Measurements from ENCODE around the gene ROBO2.

The ROBO2 gene

DNA sequence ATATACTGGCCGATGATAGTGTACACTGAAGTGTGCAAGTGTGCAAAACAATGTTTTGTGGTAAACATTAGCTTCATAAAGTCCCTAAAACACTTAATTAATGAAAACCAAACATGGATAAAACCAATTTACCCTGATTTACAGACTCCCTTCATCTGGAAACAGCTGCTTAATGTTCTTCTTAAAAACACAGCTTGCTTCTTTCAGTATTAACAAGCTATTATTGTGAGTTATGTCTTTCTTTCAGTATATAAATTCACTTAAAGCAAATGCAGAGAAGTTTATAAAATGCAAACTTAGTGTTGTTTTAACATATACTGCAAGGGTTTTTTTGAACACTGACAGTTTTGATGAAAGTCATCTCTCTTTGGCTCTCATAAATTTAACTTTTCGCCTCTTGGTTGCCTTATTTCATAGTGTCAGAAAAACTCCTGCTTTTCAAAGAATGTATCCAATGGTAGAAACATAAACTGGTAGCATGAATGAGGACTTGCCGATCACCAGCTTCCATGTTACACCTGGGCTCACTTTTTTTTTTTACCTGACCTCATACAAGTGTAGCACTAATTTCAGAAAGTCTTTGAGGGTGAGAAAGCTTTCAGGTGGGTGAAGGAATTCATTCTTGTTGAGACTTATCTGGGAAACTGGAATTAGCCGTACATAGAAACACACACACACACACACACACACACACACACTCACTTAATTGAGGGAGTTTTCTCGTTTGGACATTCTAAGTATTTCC, 532.2 kb downstream of the ROBO2 start:
- DNase-seq (ENCODE audit: low spot score) = no peak

DNA sequence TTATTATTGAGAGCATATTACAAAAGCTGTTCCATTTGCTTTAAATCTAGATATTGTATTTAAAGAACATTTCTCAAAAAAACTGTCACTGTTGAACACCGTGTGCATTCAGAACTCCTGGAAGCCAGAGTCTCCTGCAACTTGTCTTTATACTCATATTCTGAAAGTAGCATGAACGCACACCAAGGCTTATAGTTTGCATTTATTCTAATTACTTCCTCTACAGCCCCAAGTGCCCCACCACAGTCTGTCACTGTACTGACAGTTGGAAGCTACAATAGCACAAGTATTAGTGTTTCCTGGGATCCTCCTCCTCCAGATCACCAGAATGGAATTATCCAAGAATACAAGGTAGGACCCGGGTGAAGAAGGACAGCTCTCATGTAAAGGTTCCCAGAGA, 537.4 kb downstream of the ROBO2 start:
- no peak for DNase-seq (ENCODE audit: low spot score)

DNA sequence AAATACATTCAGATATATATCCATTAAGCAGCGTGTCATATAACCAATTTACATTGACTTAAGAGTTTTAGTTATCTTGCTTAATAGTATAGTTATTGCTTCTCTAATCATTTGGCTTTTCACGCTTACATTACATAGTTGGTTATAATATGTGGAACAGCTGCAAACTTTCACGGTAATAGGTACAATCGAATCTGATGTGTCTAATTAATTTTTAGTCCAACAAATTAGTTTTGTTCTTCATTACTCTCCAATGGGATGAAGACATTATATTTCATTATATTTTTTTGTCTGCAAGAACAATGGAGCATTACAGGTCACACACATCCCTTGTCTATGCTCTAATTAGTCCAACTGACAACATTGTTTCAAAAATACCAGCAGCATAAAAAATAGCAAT, 546.3 kb downstream of the ROBO2 start:
- no peak for DNase-seq (ENCODE audit: low spot score)

DNA sequence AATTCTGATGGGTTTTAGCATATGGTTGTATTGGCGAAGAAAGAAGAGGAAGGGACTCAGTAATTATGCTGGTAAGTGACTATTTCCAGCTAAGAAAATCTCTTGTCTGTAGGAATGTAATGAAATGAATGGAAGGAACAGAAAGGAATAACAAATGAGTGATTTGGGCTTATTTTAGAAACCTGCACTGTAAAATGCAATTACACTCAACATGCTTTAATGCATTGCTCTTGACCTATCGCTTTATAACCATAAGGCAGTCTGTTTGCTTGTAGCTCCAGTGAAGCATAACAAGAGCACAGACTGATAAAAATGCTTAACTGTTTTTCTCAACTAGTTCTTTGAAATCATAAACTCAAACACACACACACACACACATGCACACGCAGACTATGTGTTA, 549.0 kb downstream of the ROBO2 start:
- no peak for DNase-seq (ENCODE audit: low spot score)

DNA sequence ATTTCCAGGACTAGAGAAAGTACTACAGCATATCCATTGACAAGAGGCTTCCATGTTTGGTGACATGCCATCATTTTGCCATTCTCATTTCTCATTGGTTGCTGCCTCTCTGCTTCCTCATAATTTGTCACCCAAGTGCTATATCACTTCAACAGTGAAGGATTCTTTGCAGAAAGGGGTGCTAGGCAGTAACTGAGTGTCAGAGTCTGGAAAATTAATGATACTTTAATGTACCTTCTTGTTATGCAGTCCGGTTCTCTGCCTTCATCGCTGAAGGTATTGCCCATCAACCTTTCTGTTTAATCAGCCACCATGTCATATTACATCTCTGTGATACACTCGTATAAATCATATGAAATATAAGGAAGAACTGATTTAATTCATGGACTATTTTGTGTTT, 550.3 kb downstream of the ROBO2 start:
- DNase-seq (ENCODE audit: low spot score) = no peak

DNA sequence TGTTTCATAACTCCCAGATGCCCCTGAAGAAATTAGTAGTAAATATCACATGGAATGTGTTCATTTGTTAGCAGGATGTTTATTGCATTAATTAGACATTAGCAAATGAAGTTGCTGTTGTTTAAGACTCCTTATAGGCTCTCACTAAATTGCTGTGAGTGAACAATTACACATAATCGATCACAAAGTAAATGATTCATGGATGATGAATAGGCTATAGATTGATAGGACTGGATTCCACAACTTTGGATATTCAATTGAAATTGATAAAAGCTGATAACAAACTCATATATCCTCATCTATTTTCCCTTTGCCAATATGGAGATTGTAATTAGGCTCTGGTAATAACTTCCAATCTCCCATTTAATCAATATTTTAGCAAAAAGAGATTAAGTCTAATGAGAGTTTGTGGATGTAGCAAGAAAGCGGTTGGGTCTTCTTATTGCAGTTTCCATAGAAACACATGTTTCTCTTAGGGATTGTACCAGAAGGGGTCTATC, 555.5 kb downstream of the ROBO2 start:
- DNase-seq (ENCODE audit: low spot score) = no peak

DNA sequence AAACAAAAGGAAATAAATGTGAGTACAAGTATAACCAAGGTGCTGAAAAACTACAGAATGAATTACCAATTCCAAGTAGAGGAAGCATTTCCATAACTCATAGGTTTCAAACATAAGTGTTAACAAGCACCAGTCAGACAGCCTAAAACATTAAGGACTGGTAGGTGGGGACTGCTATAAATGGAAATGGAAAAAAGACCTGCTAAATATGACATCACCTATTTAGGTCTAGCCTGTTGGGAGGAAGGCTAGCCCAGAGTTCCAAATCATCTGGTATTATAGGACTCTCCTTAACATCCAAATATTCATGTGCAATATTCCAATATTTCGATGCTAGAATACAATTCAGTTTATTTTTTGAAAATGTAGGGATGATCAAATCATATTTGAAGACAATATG, 560.0 kb downstream of the ROBO2 start:
- no peak for DNase-seq (ENCODE audit: low spot score)

DNA sequence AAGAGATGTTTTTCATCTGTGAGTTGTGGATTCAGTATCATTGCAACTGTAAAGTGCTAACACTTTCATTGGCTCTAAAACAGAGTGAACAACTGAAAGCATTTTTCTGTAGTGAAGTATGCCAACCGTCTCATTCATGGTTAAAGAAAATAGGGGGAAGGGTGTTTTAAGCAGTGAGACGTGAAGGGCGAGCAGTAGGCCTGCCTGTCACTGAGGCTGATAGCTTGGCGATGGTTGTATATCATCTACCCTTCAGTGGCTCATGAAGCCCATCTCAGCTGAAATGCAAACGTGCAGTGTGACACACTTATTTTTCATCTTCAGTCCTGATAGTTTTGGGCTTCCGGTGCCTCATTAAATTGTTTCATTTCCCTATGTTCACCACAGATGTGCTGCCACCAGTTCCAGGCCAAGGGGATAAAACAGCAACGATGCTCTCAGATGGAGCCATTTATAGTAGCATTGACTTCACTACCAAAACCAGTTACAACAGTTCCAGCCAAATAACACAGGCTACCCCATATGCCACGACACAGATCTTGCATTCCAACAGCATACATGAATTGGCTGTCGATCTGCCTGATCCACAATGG, 562.0 kb downstream of the ROBO2 start:
- DNase-seq (ENCODE audit: low spot score) = no peak

DNA sequence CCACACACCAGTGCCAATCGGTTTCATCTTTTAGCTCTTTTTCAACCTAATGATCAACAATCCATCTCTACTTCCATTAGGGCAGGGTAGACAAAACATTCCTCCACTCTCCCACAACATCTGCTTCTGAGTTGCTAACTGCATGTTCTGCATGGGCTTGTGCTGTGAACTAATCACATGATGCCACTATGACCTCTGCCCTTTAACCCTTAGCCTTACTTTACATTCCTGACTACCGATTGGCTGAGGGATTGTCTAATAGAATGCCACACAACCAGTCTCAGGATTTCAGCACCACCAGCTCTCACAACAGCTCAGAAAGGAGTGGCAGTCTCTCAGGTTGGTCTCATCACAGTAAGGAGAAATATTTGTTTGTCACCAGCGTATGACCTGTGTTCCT, 562.8 kb downstream of the ROBO2 start:
- no peak for DNase-seq (ENCODE audit: low spot score)

DNA sequence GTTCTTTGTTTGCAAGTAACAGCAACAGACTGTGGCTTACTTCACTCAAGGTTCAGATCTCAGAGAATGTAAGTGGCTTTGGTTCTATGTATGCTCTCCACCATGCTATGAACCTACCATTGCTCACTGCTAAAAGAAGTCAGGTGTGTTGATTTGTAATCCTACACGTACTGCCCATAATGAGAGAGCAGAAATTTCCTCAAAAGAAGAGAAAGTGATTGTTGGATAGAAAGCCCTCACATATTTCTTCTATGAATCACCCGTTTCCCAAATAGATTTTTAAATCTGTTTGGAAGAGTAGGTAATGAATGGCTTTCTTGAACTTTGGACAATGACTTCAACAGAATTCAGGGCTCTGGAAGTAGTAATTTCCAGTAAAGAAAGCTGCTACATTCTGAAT, 565.4 kb downstream of the ROBO2 start:
- DNase-seq (ENCODE audit: low spot score) = no peak

DNA sequence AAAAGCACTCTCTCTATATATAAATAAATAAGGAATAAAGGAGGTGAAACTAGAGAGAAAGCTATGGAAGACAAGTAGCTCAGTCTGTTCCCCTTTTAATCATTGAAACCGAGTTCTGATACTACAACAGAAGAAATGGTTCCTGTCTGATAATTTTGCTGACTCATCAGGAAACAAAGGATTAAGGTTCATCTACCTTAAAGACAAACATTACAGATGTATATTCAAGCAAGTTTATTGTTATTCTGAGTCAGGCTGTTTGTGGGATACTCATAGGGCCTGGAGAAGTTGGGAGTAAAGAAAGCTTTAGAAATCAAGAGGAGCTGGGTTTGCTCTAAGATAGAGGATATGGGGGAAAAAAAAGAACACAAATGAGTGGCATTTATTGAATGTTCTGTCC, 566.0 kb downstream of the ROBO2 start:
- no peak for DNase-seq (ENCODE audit: low spot score)

DNA sequence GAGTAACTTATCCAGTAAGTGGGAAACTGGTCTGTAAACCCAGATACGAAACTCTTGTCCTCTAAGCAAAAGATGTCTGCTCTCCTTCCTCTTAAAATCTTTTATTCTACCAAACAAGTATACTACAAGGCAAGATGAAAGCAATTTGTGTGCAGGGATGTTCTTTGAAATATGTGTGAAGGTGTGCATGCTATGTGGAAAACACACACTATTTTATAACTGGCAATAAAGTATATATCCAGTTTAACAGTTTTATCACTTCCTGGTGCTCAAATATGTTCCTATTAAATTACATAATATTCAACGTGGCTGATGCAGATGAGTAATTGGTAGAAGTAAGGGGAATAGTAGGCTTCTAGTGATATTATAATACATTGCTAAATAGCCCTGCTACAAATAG, 566.5 kb downstream of the ROBO2 start:
- no peak for DNase-seq (ENCODE audit: low spot score)

DNA sequence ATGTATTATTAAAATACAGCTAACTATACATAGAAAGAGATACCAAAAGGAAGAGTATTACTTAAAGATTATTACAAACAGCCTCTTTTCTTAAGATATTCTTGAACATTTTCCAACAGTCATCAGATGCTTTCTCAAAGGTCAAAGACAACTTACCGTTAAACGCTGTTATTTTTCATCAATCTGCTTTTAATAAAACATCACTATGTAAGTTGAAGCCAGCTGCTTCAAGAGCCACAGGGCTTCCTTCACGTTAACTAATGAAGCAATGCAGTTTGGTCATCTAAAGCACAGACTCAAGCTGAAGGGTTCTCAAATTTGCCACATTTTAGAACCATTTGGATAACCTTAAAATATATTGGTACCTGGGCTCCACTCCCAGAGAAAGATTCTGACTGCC, 578.8 kb downstream of the ROBO2 start:
- no peak for DNase-seq (ENCODE audit: low spot score)

DNA sequence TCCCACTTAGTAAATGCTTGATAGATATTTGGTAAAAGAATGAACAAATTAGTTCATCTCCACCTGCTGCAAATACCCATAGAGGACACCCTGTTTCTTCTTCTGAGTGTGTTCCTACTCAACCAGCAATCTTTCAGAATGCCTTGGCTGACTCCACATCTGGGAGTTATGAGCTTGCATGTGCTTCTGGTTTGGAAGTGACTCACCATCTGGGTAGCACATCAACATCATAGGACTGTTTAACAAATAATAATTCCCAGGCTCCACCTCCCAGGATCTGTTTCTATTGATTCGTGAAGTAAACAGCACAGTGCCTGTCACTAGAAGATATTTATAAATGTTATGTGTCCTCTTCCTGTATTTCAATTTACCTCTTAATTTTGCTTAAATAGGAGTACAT, 580.1 kb downstream of the ROBO2 start:
- DNase-seq (ENCODE audit: low spot score) = no peak

DNA sequence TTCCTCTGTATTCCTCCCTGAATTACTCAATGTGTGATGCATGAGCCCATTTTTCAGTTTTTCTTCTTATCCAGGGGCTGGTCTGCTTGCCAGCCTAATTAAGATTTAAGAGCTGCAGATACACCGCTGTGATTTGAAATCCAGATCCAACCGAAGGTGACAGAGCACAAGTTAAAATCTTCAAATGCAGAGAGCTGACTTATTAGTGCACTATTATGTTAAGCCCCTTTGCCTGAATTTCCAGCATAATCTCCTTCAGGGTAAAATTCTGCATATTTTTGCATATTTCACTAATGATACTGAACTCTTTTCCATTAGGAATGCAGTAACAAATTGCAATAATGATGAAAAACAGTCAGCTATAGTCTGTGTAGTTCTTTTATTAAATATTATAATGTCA, 583.6 kb downstream of the ROBO2 start:
- no peak for DNase-seq (ENCODE audit: low spot score)

DNA sequence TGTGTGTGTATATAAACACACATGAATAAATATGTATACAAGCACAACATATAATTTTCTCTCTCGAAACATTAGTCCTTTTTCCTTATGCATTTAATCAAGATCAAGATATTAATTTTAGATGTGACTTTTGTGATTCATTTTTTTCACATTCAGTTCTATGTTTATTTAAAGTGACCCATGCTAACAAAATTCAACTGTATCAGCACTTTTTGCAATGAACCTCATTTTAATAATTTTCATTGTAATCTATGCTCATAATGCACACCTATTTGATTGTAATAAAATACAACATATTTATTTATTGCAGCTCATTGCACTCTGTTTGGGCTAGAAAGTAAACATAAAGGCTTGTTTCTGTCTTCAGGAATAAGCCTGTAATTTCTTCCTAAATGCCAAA, 586.3 kb downstream of the ROBO2 start:
- DNase-seq (ENCODE audit: low spot score) = no peak

DNA sequence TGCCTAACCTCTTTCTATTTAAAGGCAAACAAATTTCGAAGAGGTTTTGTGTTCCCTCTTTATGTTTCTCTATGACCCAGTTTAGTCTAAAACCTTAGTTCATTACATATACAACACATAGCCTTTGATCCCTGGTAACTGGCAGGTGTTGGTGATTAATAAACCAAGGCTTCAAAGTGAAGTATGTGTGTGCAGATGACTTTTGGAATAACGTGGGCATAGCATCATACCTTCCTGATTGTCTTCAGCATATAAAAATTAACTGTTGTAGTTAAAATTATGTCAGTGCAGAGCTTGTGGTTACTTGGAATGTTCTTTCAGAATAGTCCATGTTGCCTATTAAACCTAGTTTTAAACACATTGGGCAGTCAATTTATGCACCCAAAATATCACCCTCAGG, 608.3 kb downstream of the ROBO2 start:
- no peak for DNase-seq (ENCODE audit: low spot score)

DNA sequence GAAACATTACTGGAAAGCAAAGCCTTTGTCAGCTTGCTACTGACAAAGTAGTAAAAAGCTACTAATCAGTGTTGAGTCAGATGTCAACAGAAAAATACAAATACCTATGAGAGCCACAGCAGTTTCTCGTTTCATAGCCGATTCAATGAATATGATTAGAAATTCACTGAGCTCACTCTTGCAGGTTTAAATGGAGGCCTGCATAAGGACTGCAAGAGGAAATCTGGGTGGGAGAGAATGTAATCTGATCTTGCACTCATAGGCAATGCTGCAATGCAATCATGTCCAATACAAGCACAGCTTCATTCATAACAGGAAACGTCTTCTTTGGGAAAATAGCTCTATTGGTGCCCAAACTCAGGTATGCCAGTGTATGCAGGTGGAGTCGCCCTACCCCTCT, 608.8 kb downstream of the ROBO2 start:
- DNase-seq (ENCODE audit: low spot score) = no peak

DNA sequence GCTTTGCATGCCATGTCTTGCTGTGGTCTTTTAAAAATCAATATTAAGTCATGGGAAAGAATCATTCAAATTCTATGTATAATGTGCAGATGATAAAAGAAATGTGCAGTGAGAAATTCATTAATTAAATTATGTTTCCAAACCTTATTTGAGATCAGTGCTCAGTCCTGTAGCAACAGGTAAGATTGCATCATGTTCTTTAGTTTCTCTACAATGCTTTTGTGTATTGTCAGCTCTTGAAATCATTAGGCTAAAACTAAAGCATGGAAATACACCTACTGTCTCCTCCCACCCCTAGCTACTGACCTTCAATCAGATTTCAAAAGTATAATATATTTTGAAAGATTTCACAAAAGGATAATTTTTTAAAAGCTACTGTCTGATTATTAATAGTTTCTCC, 612.7 kb downstream of the ROBO2 start:
- no peak for DNase-seq (ENCODE audit: low spot score)

DNA sequence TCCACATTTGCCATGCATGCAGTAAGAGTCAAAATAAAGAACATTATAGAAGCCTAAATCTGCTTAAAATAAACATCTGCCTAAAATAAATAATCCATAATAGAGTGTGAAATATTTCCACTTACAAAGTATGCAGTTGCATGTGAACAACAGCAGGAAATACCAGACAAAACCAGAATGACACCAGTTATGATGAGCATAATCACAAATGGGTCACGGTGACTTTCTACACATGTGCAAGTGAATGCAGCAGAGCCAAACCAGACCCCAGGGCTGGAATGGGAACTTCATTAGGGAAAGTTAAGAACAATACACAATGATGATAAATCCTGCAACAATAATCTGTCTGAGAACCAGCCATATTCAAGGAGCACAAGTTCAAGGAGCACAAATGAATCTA, 615.5 kb downstream of the ROBO2 start:
- DNase-seq (ENCODE audit: low spot score) = no peak

DNA sequence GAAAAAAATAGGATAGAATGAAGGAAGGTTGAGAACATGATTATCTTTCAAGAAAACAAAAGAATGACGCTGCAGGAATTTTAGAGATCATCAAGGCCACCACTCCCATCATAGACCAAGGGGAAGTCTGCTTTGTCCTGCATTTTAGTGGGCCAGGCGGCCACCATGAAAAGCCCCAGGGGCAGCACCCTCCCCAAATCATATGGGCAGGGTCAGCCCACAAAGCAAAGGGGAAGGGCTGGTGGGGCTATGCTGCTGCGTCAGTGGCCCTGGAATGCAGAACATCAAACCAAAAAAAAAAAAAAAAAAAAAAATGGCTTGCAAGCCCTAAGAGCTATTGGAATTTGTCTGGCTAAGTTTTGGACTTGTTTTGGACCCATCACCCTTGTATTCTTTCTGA, 620.8 kb downstream of the ROBO2 start:
- no peak for DNase-seq (ENCODE audit: low spot score)

DNA sequence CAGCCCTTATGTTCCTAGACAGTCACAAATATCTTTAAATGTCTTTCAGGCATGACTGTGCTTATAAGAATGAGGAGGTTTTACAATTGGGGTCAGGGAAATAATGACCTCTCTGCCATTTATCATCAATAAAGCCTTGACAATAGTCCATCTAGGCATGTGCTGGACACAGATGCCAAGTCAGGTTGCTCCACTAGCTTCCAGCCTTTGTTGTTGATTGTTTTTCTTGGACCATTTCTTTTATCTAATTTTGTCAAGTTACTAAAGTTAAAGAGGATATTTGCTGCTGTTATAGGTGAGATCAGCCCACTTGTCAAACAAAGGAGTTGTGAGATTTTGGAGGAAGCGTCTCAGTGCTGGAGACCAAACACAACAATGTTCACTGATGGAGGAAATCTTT, 628.0 kb downstream of the ROBO2 start:
- DNase-seq (ENCODE audit: low spot score) = no peak

DNA sequence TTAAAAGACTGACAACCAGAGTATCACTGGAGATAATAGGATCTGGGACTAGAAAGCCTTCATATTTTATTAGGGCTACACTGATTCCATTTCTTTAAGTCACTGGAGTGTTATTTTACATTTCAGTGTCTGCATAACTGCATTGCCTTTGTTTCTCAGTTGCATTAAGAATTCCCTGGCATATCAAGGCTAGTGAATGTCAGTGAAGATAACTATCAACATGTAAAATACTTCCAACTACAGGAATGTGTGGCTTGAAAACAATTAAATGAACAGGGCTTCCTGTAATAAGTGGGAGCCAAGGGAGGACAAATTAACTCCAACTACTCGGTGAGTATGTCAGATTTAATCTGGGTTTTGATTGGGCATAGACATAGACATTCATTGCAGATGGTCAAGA, 628.5 kb downstream of the ROBO2 start:
- no peak for DNase-seq (ENCODE audit: low spot score)

DNA sequence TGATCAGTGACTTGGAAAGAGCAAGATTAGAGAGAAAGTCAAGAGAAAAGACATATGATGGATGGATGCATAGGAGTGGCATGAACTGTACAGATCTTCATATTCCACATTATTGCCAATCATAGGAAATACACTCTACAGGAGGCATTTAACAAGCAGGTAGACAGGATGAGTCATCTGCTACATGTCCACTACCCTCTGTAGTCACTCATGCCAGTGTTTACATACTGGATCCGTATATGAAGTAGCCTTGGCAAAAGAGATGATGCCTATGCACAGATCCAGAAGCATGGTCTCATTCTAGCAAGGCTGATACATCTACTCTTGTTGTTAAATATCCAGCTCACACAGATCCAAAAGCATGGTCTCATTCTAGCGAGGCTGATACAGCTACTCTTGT, 632.1 kb downstream of the ROBO2 start:
- DNase-seq (ENCODE audit: low spot score) = no peak

Measured in GM03348 (cell line).